AG08395 (cell line): ENCODE measurements around the gene MBD4.

Experiments
- DNase-seq: peaks from one replicate; pipeline ENCODE4 v3.0.0; 2012; ENCODE audit warnings: mixed read lengths, low spot score

The MBD4 gene

GRCh38 chr3:129463094-129463493 lies 23.3 kb upstream of the MBD4 start:
- DNase-seq: no peak

DNA sequence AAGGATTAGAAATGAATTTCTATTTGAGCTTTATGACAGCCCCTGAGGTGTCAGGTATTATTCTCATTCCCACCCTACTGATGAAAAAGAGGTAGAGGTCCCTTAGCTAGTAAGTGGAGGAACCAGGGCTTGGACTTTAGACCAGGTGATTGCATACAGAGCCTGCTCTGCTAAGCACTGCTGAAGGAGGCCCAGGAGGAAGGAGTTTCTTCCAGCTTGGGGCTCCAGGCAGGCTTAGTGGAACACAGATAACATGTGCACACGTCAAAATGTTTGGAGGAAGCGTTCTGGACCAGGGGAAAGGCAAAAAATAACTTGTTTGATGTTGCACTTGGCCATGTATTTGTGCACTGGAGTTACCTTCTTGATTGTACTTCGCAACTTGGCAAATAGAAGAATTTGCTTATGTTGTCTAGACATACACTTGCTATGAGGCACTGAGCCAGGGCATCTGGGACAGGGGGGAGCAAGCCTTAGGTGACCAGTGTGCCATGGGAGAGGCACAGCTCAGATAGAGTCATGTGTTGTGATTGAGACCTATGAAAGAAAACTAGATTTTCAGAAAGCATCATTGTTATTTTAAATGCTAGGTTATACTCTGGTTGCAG lies 22.7 kb upstream of the MBD4 start:
- DNase-seq: no peak

GRCh38 chr3:129461461-129462146 lies 21.9 kb upstream of the MBD4 start:
- peak; percentile 21 for DNase-seq

DNA sequence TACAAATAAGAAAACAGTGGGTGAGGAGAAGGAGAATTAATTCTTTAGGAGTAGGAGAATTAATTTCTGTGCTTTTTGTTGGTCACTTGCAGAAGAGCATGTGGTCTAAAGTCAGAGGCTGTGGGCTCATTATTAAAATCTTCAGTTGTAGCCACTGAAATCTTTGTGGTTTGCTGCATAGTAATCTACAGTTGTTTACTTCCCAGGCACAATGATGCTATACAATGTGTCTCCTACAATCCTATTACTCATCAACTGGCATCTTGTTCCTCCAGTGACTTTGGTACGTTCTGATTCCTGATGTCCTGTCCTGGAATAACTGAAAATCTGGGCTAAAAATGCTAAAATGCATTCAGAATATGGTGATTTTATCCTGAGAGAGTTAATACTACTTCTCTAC lies 21.3 kb upstream of the MBD4 start:
- peak; percentile 77 for DNase-seq

DNA sequence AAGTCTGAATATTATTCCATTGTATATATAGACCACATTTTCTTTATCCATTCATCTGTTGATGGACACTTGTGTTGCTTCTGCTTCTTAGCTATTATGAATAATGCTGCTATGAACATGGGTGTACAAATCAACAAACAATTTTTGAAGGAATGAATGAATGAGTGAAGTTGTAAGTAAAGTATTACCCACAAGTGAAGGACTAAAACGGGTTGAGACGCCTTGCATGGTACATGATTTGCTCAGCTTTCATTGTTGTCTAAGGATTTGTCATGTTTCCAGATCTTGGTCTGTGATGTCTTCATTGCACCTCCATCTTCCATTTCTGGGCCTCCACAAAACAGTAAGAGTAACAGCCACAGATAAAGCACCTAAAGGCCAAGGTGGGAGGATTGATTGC lies 20.8 kb upstream of the MBD4 start:
- DNase-seq: no peak

DNA sequence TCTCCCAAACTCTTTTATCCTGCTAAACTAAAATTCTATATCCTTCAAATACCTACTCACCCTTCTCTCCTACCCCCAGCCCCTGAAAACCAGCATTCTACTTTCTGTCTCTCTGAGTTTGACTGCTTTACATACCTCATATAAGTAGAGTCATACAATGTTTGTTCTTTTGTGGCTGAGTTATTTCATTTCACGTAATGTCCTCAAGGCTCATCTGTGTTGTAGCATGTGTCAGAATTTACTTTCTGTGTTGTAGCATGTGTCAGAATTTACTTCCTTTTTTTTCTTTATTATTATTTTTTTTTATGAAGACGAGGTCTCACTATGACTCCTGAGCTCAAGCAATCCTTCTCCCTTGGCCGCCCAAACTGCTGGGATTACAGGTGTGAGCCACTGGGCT lies 20.4 kb upstream of the MBD4 start:
- no peak for DNase-seq

- no peak for DNase-seq
Observed at GRCh38 chr3:129453732-129454131, 14.0 kb upstream of the MBD4 start.

GRCh38 chr3:129449279-129450115 lies 9.7 kb upstream of the MBD4 start:
- no peak for DNase-seq

- no peak for DNase-seq
Observed at GRCh38 chr3:129448186-129448895, 8.6 kb upstream of the MBD4 start.

- no peak for DNase-seq
Observed at GRCh38 chr3:129446926-129447325, 7.2 kb upstream of the MBD4 start.

GRCh38 chr3:129445471-129445870 lies 5.7 kb upstream of the MBD4 start:
- no peak for DNase-seq

DNA sequence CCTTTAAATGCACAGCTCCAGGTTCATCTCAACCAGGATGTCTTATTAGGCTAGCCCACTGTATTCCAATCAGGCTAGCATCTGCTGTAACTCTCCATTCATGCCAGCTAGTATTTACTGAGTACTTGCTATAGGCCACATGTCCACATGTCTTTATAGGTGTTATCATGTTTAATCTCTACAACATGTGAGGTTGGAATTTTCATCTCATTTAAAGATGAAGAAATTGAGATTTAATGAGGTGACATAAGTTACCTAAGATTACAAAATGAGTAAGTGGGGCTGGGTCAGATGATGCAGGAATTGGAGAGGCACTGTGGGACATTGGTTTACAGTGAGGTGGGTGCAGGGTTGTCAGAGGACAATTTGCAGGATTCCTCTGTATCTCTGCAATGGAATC lies 3.2 kb upstream of the MBD4 start:
- no peak for DNase-seq

DNA sequence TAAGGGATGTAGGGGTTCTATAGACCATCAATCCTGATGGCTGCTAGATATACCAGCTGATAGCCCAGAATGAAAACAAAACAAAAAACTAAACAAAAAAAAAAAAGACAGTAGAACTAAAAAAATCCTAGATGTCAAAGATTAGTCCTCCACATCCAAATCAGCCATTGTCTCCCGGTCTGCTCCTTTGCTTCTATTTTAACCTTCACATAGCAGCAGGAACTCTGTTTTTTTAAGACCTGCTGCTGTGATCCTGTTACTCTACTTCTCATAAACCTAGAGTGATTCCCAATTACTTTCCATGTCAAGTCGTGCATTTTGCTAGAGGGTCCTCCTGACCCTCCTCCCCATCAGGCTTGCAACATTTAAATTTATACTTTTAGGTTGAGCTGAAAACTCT lies 2.7 kb upstream of the MBD4 start:
- no peak for DNase-seq

- DNase-seq: peak; percentile 59
Observed at GRCh38 chr3:129441782-129442181, 2.0 kb upstream of the MBD4 start.

DNA sequence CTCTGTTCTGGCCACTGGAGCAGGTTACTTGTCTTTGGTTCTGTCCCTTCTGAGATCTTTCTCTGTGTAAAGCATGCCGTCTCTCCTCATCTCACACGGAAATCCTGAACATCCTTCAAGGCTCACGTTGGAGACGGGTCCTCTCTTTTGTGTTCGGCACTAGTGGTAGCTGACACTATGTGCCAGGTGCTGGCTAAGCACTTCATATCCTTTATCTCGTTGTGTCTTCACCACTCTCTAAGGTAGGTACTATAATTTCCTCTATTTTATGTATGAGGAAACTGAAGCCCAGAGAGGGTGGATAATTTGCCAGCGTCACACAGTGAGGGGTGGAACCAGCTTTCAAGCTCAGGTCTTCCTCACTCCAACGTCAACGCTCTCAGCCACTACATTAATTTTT lies 1.5 kb upstream of the MBD4 start:
- no peak for DNase-seq

DNA sequence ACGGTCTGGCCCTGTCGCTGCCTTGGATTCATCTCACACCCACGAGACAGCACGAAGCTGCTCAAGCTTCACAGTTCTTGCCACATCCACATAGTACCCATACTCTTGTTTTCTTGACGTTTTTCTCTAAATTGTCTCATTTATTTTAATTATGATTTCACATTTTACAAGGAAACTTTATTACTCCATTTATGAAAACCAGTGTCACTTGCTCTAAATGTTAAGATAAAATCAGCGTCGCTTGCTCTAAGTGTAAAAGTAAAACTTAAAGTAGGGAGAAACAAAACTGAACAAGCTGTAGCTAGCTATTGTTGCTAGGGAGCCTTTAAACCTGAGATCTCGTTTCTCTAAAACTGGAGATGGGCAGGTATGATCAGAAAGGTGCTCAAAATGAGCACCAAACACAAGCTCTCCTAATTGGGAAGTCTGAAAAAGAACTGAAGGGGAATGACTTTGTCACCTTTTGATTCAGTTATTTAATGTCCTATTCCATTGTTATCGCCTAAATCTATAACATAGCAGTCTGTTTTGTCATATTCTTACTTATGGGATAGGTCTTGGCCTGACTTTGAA lies 956 bp upstream of the MBD4 start:
- DNase-seq: peak; percentile 63

DNA sequence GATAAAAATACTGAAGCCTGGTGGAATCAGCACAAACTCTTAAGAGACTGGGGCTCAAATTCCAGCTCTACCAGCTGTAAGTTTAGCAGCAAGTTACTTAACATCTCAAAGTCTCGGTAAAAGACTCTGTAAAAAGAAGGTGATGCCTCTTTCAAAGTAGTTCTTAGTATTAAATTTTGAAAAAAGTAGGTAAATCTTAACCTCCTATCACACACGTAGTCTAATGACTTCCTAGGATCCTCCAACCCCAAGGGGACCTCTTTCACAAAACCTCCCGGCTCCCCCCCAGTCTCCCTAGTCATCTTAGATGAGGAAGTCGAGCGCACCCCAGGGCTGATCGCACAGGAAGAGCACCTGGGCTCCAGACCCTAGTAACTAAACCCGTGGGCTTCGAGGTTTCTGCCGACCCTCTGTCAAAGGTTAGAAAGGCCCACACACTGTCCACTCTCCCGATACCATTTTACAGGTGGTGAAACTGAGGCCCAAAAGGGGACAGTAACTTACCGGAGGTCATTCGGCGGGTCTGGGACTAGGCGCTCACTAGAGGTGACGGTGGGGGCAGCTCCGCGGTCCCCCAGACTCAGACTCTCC lies 427 bp downstream of the MBD4 start:
- DNase-seq: no peak

DNA sequence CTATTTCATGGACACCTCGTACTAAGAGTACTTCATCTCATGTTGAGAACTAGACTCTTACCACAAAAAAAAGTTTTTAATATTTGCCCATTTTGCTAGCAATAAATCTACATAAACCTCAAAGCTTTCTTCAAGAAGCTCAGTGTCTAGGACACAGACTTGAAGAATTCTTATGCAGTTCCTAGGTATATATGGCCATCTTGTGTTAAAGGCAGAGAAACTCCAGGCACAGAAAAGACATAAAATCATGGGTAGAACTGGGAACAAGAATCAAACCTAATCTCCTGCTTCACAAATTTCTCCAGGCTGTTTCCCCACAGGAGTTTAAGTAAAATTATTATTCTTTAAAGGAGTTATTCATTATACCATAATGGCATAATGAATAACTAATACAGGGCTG lies 4.4 kb downstream of the MBD4 start:
- DNase-seq: no peak

GRCh38 chr3:129434140-129434539 lies 5.6 kb downstream of the MBD4 start:
- no peak for DNase-seq

DNA sequence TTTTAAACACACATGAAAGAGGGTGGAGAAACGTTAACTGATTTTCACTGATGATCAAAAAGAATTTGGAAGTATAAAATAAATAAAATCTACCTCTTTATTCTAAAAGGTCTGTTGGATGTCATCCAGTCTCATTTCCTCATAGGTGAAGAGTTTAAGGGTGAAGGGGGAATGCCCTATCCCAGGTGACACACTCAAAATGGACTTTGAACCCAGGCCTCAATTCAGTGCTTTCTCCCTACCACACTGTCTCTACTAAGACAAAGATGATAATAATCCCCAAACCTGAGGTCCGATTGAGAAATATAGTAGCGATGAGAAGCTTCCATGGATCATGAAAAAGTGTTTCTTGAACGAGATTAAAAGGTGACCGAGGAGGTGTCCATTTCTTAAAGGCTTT lies 6.2 kb downstream of the MBD4 start:
- no peak for DNase-seq

- DNase-seq: no peak
Observed at GRCh38 chr3:129432671-129433070, 7.1 kb downstream of the MBD4 start.

GRCh38 chr3:129432036-129432435 lies 7.7 kb downstream of the MBD4 start:
- DNase-seq: no peak
